ENCODE results near the gene TMEM151A. TPM values are rescaled to one million over a fixed set of nuclear protein-coding genes. Genes with fewer than 3 reads are reported as not detected.

The TMEM151A gene
- total RNA-seq, 6 experiments from 2014 or later = 0.07 to 0.11 TPM; not detected in 4

DNA sequence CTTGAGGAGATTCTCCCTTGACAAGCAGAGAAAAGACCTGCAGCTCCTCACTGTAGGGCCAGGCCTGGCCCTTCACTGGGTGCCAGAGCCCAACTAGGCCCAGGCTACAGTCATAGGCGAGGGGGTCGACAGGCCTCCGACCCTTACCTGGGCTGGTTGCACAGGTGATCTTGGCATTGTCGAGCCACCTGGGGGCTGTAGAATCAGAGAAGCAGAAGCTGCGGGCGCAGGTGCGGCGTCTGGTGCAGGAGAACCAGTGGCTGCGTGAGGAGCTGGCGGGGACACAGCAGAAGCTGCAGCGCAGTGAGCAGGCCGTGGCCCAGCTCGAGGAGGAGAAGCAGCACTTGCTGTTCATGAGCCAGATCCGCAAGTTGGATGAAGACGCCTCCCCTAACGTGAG lies 30.1 kb upstream of the TMEM151A start:
- Mint-ChIP-seq H3K9me3 (no peaks in the 10 kb centered on the region), H3K27me3 (ENCODE audit: insufficient read depth) (peaks cover 11% of the 10 kb centered on the region), H3K4me1 (ENCODE audit: low read depth) (peaks cover 22% of the 10 kb centered on the region), H3K4me3 (no peak overlapping the region), H3K27ac (no peak overlapping the region), H3K36me3 (ENCODE audit: low read depth) (peaks cover 9% of the 10 kb centered on the region)
- no peak for DNase-seq
- TF ChIP-seq, protein P1, sequence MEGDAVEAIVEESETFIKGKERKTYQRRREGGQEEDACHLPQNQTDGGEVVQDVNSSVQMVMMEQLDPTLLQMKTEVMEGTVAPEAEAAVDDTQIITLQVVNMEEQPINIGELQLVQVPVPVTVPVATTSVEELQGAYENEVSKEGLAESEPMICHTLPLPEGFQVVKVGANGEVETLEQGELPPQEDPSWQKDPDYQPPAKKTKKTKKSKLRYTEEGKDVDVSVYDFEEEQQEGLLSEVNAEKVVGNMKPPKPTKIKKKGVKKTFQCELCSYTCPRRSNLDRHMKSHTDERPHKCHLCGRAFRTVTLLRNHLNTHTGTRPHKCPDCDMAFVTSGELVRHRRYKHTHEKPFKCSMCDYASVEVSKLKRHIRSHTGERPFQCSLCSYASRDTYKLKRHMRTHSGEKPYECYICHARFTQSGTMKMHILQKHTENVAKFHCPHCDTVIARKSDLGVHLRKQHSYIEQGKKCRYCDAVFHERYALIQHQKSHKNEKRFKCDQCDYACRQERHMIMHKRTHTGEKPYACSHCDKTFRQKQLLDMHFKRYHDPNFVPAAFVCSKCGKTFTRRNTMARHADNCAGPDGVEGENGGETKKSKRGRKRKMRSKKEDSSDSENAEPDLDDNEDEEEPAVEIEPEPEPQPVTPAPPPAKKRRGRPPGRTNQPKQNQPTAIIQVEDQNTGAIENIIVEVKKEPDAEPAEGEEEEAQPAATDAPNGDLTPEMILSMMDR (IDR thresholded peaks at IDR 0.05) = no peak

DNA sequence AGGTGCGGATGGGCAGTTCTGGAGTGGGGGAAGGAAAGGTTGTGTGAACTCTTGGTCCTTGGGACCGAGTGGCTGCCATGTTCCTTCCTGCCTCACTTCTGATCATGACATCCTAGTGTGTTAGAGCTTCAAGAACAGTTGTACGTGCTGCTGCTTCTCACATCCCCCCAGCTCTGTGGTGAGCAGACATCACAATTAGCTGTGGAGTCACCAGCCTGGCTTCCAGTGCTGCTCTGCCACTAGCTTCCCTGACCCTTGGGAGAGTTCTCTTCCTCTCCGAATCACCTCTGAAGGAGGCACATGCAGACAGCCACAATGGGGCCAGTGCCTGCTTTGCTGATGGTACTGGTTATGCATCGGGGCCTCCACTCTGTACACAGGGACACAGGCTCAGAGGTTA lies 29.5 kb upstream of the TMEM151A start:
- no peak for DNase-seq
- H3K4me1 Mint-ChIP-seq (ENCODE audit: low read depth) = peaks cover 22% of the 10 kb centered on the region
- H3K36me3 Mint-ChIP-seq (ENCODE audit: low read depth) = peaks cover 9% of the 10 kb centered on the region
- H3K4me3 Mint-ChIP-seq = no peak overlapping the region
- H3K27ac Mint-ChIP-seq = no peak overlapping the region
- peaks cover 6% of the 10 kb centered on the region for H3K27me3 Mint-ChIP-seq (ENCODE audit: insufficient read depth)
- TF ChIP-seq, protein P1 (IDR thresholded peaks at IDR 0.05) = no peak
- no peaks in the 10 kb centered on the region for H3K9me3 Mint-ChIP-seq

DNA sequence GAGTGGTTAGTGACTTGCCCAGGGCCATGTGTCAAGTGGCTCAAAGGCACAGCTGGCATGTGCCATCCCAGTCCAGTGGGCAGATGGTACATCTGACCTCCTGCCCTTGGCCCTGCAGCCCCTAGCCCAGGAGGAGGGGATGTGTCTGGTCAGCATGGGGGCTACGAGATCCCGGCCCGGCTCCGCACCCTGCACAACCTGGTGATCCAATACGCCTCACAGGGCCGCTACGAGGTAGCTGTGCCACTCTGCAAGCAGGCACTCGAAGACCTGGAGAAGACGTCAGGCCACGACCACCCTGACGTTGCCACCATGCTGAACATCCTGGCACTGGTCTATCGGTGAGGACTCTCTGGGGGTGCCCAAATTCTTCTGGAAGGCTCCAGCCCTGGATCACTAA lies 29.0 kb upstream of the TMEM151A start:
- TF ChIP-seq, protein P1 (IDR thresholded peaks at IDR 0.05) = no peak
- Mint-ChIP-seq H3K27me3 (ENCODE audit: insufficient read depth) (peaks cover 6% of the 10 kb centered on the region), H3K27ac (no peak overlapping the region), H3K9me3 (no peaks in the 10 kb centered on the region), H3K4me1 (ENCODE audit: low read depth) (peaks cover 25% of the 10 kb centered on the region), H3K4me3 (no peak overlapping the region), H3K36me3 (ENCODE audit: low read depth) (peaks cover 9% of the 10 kb centered on the region)
- no peak for DNase-seq

DNA sequence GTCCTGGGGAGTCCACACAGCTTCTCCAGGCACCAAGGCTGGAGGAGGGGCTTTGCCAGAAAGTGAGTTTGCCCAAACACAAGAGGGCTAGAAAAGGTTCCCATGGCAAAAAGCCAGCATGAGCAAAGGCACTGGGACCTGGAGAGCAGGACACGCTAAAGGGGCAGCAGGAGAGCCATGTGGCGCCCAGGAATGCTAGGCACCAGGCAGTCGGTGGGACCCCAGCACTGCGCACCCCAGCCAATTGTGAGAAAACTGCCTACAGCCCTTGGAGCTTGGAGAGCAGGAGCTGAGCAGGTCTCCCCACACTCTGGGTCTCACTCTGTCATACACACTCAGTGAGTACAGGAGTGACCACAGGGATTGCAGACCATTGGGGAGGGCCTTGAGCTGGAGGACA lies 28.5 kb upstream of the TMEM151A start:
- Mint-ChIP-seq H3K27ac (no peak overlapping the region), H3K9me3 (no peaks in the 10 kb centered on the region), H3K4me3 (no peak overlapping the region), H3K4me1 (ENCODE audit: low read depth) (peaks cover 31% of the 10 kb centered on the region), H3K36me3 (ENCODE audit: low read depth) (peaks cover 9% of the 10 kb centered on the region), H3K27me3 (ENCODE audit: insufficient read depth) (peaks cover 6% of the 10 kb centered on the region)
- TF ChIP-seq, protein P1 (IDR thresholded peaks at IDR 0.05) = no peak
- DNase-seq = no peak

DNA sequence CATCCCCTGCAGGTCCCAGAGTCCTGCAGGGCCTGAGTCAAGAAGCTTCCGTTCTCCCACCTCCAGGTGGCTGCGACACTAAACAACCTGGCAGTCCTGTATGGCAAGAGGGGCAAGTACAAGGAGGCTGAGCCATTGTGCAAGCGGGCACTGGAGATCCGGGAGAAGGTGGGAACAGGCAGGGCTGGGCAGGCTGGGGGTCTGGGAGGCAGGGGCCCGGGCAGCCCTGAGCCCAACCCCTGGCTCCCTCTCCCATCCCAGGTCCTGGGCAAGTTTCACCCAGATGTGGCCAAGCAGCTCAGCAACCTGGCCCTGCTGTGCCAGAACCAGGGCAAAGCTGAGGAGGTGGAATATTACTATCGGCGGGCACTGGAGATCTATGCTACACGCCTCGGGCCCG lies 27.9 kb upstream of the TMEM151A start:
- H3K9me3 Mint-ChIP-seq = no peaks in the 10 kb centered on the region
- H3K4me3 Mint-ChIP-seq = no peak overlapping the region
- DNase-seq = no peak
- H3K27me3 Mint-ChIP-seq (ENCODE audit: insufficient read depth) = peaks cover 6% of the 10 kb centered on the region
- TF ChIP-seq, protein P1 (IDR thresholded peaks at IDR 0.05) = no peak
- peaks cover 9% of the 10 kb centered on the region for H3K36me3 Mint-ChIP-seq (ENCODE audit: low read depth)
- peaks cover 28% of the 10 kb centered on the region for H3K4me1 Mint-ChIP-seq (ENCODE audit: low read depth)
- H3K27ac Mint-ChIP-seq = no peak overlapping the region

DNA sequence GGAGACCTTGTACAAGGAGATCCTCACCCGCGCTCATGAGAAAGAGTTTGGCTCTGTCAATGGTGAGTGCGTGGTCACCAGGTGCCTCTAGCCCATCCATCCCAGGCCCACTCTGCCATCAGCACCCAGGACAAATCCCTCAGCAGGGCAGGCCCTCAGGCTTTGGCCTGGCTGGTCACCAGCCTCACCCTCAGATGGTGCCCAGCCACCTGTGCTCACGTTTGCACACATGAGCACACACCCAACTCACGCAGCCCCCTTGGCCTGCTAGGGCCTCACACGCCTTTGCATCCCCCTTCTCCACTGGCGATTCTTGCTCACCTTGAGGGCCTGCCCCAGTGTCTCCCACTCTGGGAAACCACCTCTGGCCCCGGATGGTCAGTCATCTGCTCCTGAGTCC lies 27.3 kb upstream of the TMEM151A start:
- H3K4me1 Mint-ChIP-seq (ENCODE audit: low read depth) = peaks cover 23% of the 10 kb centered on the region
- no peak overlapping the region for H3K27ac Mint-ChIP-seq
- TF ChIP-seq, protein P1 (IDR thresholded peaks at IDR 0.05) = no peak
- peaks cover 2% of the 10 kb centered on the region for H3K27me3 Mint-ChIP-seq (ENCODE audit: insufficient read depth)
- no peak overlapping the region for H3K4me3 Mint-ChIP-seq
- no peak for DNase-seq
- H3K36me3 Mint-ChIP-seq (ENCODE audit: low read depth) = peaks cover 8% of the 10 kb centered on the region
- H3K9me3 Mint-ChIP-seq = no peaks in the 10 kb centered on the region
